IMR-90 (cell line): ENCODE data around the gene LMNB1. TPM values are rescaled to one million over a fixed set of nuclear protein-coding genes. Genes with fewer than 3 reads are reported as not detected.

Source experiments
- ATAC-seq: fragments of 200-7000 bp; cut with Tn5 transposase; 2 replicates; pipeline ENCODE4 v1.9.1; 2020; ENCODE audit warnings: low read depth, mild to moderate bottlenecking, moderate library complexity
- BruUV-seq: library from RNA; stranded (reverse); fragments of 400-500 nt; replicated peaks from 2 replicates; lab custom pipeline; 2021; lab: Mats Ljungman, UMichigan
- CTCF ChIA-PET: fragments of 300-600 bp; formaldehyde crosslinking; extraction: SDS; loops from one replicate; lab custom pipeline; 2021; ENCODE audit warnings: antibody characterized with exemption; lab: Yijun Ruan, JAX
- POLR2A ChIA-PET: fragments of 300-600 bp; sonication (Branson Sonifier 250); formaldehyde crosslinking; loops from one replicate; lab custom pipeline; 2022; ENCODE audit warnings: antibody characterized with exemption; ENCODE audit not compliant: unreplicated experiment; lab: Charles Lee
- DNase-seq: peaks from one replicate; pipeline ENCODE4 v3.0.0; 2013
- H2AFZ ChIP-seq: replicated peaks from 2 replicates; pipeline ENCODE3; 2013; ENCODE audit warnings: low read length, mild to moderate bottlenecking; ENCODE audit not compliant: poor library complexity
- H2AK5ac ChIP-seq: 2 replicates; pipeline ENCODE4 v1.6.1; 2013; ENCODE audit warnings: low read depth, low read length, inconsistent platforms
- H2AK9ac ChIP-seq: replicated peaks from 2 replicates; pipeline ENCODE3; 2013; ENCODE audit warnings: mild to moderate bottlenecking, low read depth, low read length, moderate library complexity; ENCODE audit not compliant: poor library complexity
- H2BK120ac ChIP-seq: 2 replicates; pipeline ENCODE4 v1.6.1; 2013; ENCODE audit warnings: low read depth, low read length, inconsistent platforms
- H2BK15ac ChIP-seq: 3 replicates; pipeline ENCODE4 v1.6.1; 2013; ENCODE audit warnings: low read depth, low read length, inconsistent platforms
- H2BK20ac ChIP-seq: 2 replicates; pipeline ENCODE4 v1.6.1; 2013; ENCODE audit warnings: low read depth, mild to moderate bottlenecking, inconsistent platforms, low read length, moderate library complexity
- H2BK5ac ChIP-seq: 2 replicates; pipeline ENCODE4 v1.6.1; 2013; ENCODE audit warnings: mild to moderate bottlenecking, low read depth, low read length, inconsistent platforms; ENCODE audit not compliant: poor library complexity, severe bottlenecking
- H3K14ac ChIP-seq: replicated peaks from 2 replicates; pipeline ENCODE4 v1.6.1; 2013; ENCODE audit warnings: low read depth, low read length, inconsistent platforms
- H3K18ac ChIP-seq: 2 replicates; pipeline ENCODE4 v1.6.1; 2013; ENCODE audit warnings: low read depth, low read length, control low read depth
- H3K23ac ChIP-seq: 2 replicates; pipeline ENCODE4 v1.6.1; 2013; ENCODE audit warnings: low read depth, low read length, inconsistent platforms
- H3K27ac ChIP-seq: 2 replicates; pipeline ENCODE4 v1.5.1; 2013; ENCODE audit warnings: mild to moderate bottlenecking, control low read depth, low read length; ENCODE audit not compliant: insufficient read depth
- H3K27me3 ChIP-seq: 2 replicates; pipeline ENCODE4 v1.6.1; 2013; ENCODE audit warnings: low read length; ENCODE audit not compliant: control insufficient read depth, insufficient read depth
- H3K36me3 ChIP-seq: 2 replicates; pipeline ENCODE4 v1.6.1; 2013; ENCODE audit warnings: low read length, mixed read lengths; ENCODE audit not compliant: control insufficient read depth, insufficient read depth
- H3K4ac ChIP-seq: 2 replicates; pipeline ENCODE4 v1.6.1; 2013; ENCODE audit warnings: low read depth, low read length, inconsistent platforms
- H3K4me1 ChIP-seq: 2 replicates; pipeline ENCODE4 v1.6.1; 2013; ENCODE audit warnings: low read length, mixed read lengths; ENCODE audit not compliant: control insufficient read depth, insufficient read depth
- H3K4me2 ChIP-seq: 2 replicates; pipeline ENCODE4 v1.6.1; 2013; ENCODE audit warnings: low read depth, mild to moderate bottlenecking, control low read depth, low read length, moderate library complexity
- H3K4me3 ChIP-seq: 2 replicates; pipeline ENCODE4 v1.5.1; 2013; ENCODE audit warnings: low read depth, mild to moderate bottlenecking, control low read depth, low read length, moderate library complexity; ENCODE audit not compliant: insufficient read depth
- H3K56ac ChIP-seq: 2 replicates; pipeline ENCODE4 v1.6.1; 2013; ENCODE audit warnings: low read length, inconsistent platforms; ENCODE audit not compliant: insufficient read depth; ENCODE audit errors: extremely low read depth
- H3K79me1 ChIP-seq, 2 experiments: 2 replicates each; pipeline ENCODE4 v1.6.1; 2013; ENCODE audit warnings: low read length in 2 of 2, inconsistent platforms in 1 of 2, low read depth in 1 of 2
- H3K9ac ChIP-seq: 2 replicates; pipeline ENCODE4 v1.6.1; 2013; ENCODE audit warnings: low read depth, low read length, control low read depth
- H3K9me1 ChIP-seq: 2 replicates; pipeline ENCODE4 v1.6.1; 2013; ENCODE audit warnings: low read length, inconsistent platforms; ENCODE audit not compliant: insufficient read depth
- H3K9me3 ChIP-seq: 2 replicates; pipeline ENCODE4 v1.6.1; 2013; ENCODE audit warnings: low read length; ENCODE audit not compliant: control insufficient read depth, insufficient read depth
- H4K20me1 ChIP-seq: 2 replicates; pipeline ENCODE4 v1.6.1; 2013; ENCODE audit warnings: low read length, inconsistent platforms; ENCODE audit not compliant: insufficient read depth
- H4K5ac ChIP-seq: 2 replicates; pipeline ENCODE4 v1.6.1; 2013; ENCODE audit warnings: mild to moderate bottlenecking, low read depth, low read length, control low read depth
- H4K8ac ChIP-seq, 2 experiments: 2 replicates each; pipeline ENCODE4 v1.6.1; 2013; ENCODE audit warnings: low read depth in 2 of 2, low read length in 2 of 2, control low read depth in 1 of 2, inconsistent platforms in 1 of 2
- H4K91ac ChIP-seq: 2 replicates; pipeline ENCODE4 v1.6.1; 2013; ENCODE audit warnings: low read depth, low read length, inconsistent platforms; ENCODE audit not compliant: insufficient read depth
- CEBPB ChIP-seq: IDR thresholded peaks from 2 replicates; pipeline ENCODE4 v1.6.1; 2012; ENCODE audit warnings: low read depth, low read length, improper control_type of control experiment
- CHD1 ChIP-seq: IDR thresholded peaks from 2 replicates; pipeline ENCODE4 v1.6.1; 2012; ENCODE audit warnings: low read depth, low read length, improper control_type of control experiment
- CTCF ChIP-seq: conservative IDR thresholded peaks from 2 replicates; pipeline ENCODE4 v1.5.1; 2012; ENCODE audit warnings: mild to moderate bottlenecking, low read depth, low read length, improper control_type of control experiment
- ELK1 ChIP-seq: fragments of 150-350 bp; IDR thresholded peaks from 2 replicates; pipeline ENCODE4 v1.6.1; 2016; ENCODE audit warnings: low read depth, mild to moderate bottlenecking, low read length, moderate library complexity, borderline replicate concordance
- FOS ChIP-seq: fragments of 150-350 bp; IDR thresholded peaks from 2 replicates; pipeline ENCODE4 v1.6.1; 2016; ENCODE audit warnings: low read depth, low read length
- NFE2L2 ChIP-seq: fragments of 150-350 bp; IDR thresholded peaks from 2 replicates; pipeline ENCODE4 v1.6.1; 2016; ENCODE audit warnings: low read depth, mild to moderate bottlenecking, low read length
- RAD21 ChIP-seq: IDR thresholded peaks from 2 replicates; pipeline ENCODE4 v1.6.1; 2012; ENCODE audit warnings: low read length, improper control_type of control experiment
- USF2 ChIP-seq: fragments of 150-350 bp; IDR thresholded peaks from 2 replicates; pipeline ENCODE4 v1.6.1; 2017; ENCODE audit warnings: mild to moderate bottlenecking, antibody characterized with exemption, low read length, low read depth
- WGBS, 2 experiments: methylation state at CpG; one replicate each; pipeline versions ENCODE4 v1.1.5 to v1.1.7; 2013; ENCODE audit warnings: missing lambda C conversion rate in 2 of 2; ENCODE audit not compliant: insufficient read length in 1 of 2; ENCODE audit errors: extremely low coverage in 2 of 2; 5-methylcytosine and 5-hydroxymethylcytosine counted together
- dilution Hi-C: fragments of 300-500 bp; cut with HindIII; formaldehyde crosslinking; loops from one replicate; pipeline ENCODE4 v1.14.3; 2018; ENCODE audit warnings: low sequenced_read_pairs; ENCODE audit not compliant: unreplicated experiment
- in situ Hi-C: fragments of 300-500 bp; cut with MboI; formaldehyde crosslinking; loops from 3 replicates; pipeline ENCODE4 v1.14.3; 2019; ENCODE audit warnings: low sequenced_read_pairs, inconsistent platforms, mixed read lengths
- intact Hi-C: fragments of 100-400 bp; cut with micrococcal nuclease; formaldehyde crosslinking; loops from 2 replicates; pipeline ENCODE4 v1.10.0; 2022
- polyA plus RNA-seq, 3 experiments: library from polyadenylated mRNA; depleted of rRNA; stranded (reverse); fragments of >200 nt; gene quantifications; 2 replicates each; pipeline ENCODE4 v1.2.3, GENCODE V29; 2012; ENCODE audit warnings: low replicate concordance in 1 of 3
- total RNA-seq: library from RNA; depleted of rRNA; stranded (reverse); fragments of >200 nt; gene quantifications from 2 replicates; pipeline ENCODE4 v1.2.3, GENCODE V29; 2012

The LMNB1 gene
- total and polyA plus RNA-seq, 2 of the 4 experiments (the other 2 are of a cell fraction): 36.0 to 53.6 TPM

- Histone ChIP-seq H2BK15ac (no peak overlapping the region), H3K4ac (no peak overlapping the region), H3K4me3 (no peak overlapping the region), H2AK5ac (no peak overlapping the region), H2AFZ (no peak overlapping the region), H3K4me1 (peaks cover 3% of the 10 kb centered on the region), H3K9me3 (no peaks in the 10 kb centered on the region), H3K9ac (no peak overlapping the region), H3K27me3 (no peaks in the 10 kb centered on the region), H3K4me2 (no peak overlapping the region), H3K56ac (no peak overlapping the region), H4K5ac (no peak overlapping the region), H3K36me3 (no peaks in the 10 kb centered on the region), H2BK120ac (no peak overlapping the region), H2BK5ac (no peak overlapping the region), H3K23ac (no peak overlapping the region), H3K18ac (no peak overlapping the region), H3K9me1 (peaks cover 3% of the 10 kb centered on the region; the same call in 1 of the 2 replicates), H2BK20ac (no peak overlapping the region), H4K91ac (no peak overlapping the region), H3K14ac (no peak overlapping the region), H3K79me1 (peaks cover 0 to 3% of the 10 kb centered on the region in 2 experiments; a peak in 1 of 4 replicates), H3K27ac (no peak overlapping the region), H2AK9ac (no peak overlapping the region), H4K8ac (no peak overlapping the region), H4K20me1 (no peaks in the 10 kb centered on the region)
- WGBS, 2 experiments: no CpG with 5 or more reads among the region's 5 CpGs
- ChIA-PET POLR2A (no interaction called here), CTCF (interaction anchor here (1.0 kb wide), 1 partner anchor 96 kb away, joined by 3 read pairs; no protein-coding TSS in a partner anchor)
- ATAC-seq: no peak
- dilution Hi-C loops: no loop called here
- BruUV-seq: no TSS peak
- DNase-seq: no peak
- TF ChIP-seq USF2: no peak
- no peak for TF ChIP-seq CTCF
- no peak for TF ChIP-seq RAD21
- TF ChIP-seq CEBPB: no peak
- TF ChIP-seq NFE2L2: no peak
- no peak for TF ChIP-seq ELK1
- no peak for TF ChIP-seq FOS
- TF ChIP-seq CHD1: no peak
- in situ Hi-C loops: no loop called here
- intact Hi-C loops: no loop called here
Observed at GRCh38 chr5:126881821-126882600, 105.1 kb downstream of the LMNB1 start.
